ENCODE results near the gene VAMP7. TPM values are rescaled to one million over a fixed set of nuclear protein-coding genes. Genes with fewer than 3 reads are reported as not detected.
"Not testable (repeated sequence)": the region's sequence is repeated elsewhere in the genome, so short reads cannot be mapped to it uniquely, and the experiment has no call there.

Gene VAMP7
- total RNA-seq, 1 donor from 2014 or later, result 35.0 TPM

DNA sequence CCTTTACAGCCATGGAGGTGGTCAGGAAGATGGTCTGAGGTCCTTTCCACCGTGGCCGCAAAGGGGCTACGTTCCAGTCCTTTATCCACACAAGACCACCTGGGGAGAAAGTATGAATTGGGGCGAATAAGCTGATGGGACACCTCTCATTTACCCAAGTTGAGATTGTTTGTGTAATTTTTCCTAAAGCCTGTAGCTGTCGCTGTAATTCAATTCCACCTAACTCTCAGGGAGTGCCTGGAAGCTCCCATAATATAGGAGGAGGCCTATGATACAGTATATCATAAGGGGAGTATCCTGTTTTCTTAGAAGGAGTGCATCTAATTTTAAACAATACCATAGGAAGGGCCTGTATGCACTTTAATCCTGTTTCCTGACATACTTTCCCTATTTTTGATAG is 90.5 kb downstream of the VAMP7 start:
- ATAC-seq; intact Hi-C loops (cut with DNase I); DNase-seq (ENCODE audit: low spot score): not testable (repeated sequence)

- intact Hi-C loops (cut with DNase I), result not testable (repeated sequence)
Measured at GRCh38 chrX:155972241-155972640, 91.1 kb downstream of the VAMP7 start.

GRCh38 chrX:155983326-155983725 is 102.2 kb downstream of the VAMP7 start:
- DNase-seq (ENCODE audit: low spot score), result no peak
- intact Hi-C loops (cut with DNase I), result no loop called here
- no peak for ATAC-seq

More at GRCh38 chrX:155972241-155972640, 91.1 kb downstream of the VAMP7 start:
- ATAC-seq; DNase-seq (ENCODE audit: low spot score): not testable (repeated sequence)

GRCh38 chrX:155985208-155985607 is 104.1 kb downstream of the VAMP7 start:
- intact Hi-C loops (cut with DNase I), result no loop called here
- DNase-seq (ENCODE audit: low spot score) (no peak), ATAC-seq (no peak)

DNA sequence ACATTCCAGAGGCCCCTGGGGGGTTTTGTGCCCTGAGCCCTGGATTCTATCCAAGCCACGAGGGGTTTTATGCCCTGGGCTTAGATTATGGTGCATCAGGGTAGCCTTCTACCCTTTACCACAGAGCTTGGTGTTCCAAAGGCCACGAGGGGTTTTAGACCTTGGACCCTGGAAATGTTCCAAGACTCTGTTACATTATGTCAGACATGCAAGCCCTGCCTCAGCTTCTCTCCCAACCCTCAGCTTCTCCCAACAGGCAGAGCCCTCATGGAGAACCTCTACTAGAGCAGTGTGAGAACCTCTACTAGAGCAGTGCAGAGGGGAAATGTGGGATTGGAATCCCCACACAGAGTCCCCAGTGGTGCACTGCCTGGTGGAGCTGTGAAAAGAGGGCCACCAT is 105.8 kb downstream of the VAMP7 start:
- intact Hi-C loops (cut with DNase I); ATAC-seq; DNase-seq (ENCODE audit: low spot score): not testable (repeated sequence)

- intact Hi-C loops (cut with DNase I), result no loop called here
- DNase-seq (ENCODE audit: low spot score), result no peak
- ATAC-seq, result no peak
Measured at GRCh38 chrX:155988859-155989258, 107.7 kb downstream of the VAMP7 start.

Other genes starting within 250 kb of the VAMP7 start
- not detected for gene IL9R, start 116.4 kb downstream of the VAMP7 start, total RNA-seq